HL-60/S4 treated with phorbol 12-myristate 13-acetate at 8.2 ng/mL for 4 days and 3 days (cell line): Measurements from ENCODE around the gene HTR3A.

Experiments used
- in situ Hi-C: fragments of 300-500 bp; cut with MboI; formaldehyde crosslinking; loops from 2 replicates; pipeline ENCODE4 v1.15.0; 2022; ENCODE audit warnings: low sequenced_read_pairs

The HTR3A gene

GRCh38 chr11:114015117-114015516 is 40.2 kb downstream of the HTR3A start:
- in situ Hi-C loops = no loop called here

- in situ Hi-C loops = no loop called here
Measured at GRCh38 chr11:114016986-114017385, 42.1 kb downstream of the HTR3A start.

DNA sequence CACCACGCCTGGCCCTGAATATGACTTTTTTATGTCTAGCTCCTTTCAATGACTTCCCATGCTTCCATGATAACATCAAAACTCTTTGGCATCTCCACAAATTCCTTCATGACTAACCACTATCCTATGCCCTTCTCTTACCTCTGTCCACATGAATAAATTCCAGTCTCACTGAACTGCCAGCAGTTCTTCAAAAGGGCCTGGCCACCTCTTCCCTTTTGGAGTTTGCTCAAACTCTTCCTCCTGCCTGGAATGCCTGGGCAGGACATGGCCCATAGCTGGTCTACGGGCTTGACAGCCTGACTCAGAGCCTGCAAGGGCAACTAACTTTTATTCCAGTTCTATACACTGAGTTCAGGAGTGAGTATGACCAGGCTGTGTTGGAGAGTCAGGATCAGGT is 42.8 kb downstream of the HTR3A start:
- in situ Hi-C loops = no loop called here

DNA sequence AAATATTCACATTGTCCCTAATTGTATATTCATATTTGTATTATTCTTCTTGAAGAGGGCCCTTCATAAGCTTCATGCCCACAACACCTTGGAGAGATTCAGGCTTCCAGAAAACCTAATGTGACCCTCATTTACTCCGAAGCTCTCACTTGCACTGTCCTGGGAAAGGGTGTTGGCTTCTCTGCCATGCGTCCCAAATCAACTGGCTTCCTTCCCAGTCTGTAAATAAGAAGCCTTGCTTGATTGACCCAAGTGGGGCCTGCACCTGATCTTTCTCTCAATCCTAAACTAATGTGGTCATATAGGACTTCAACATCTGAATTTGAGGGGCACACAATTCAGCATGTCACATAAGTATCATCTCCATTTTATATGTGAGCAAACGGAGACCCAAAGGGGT is 44.1 kb downstream of the HTR3A start:
- in situ Hi-C loops = no loop called here

GRCh38 chr11:114019574-114019973 is 44.7 kb downstream of the HTR3A start:
- in situ Hi-C loops = no loop called here

DNA sequence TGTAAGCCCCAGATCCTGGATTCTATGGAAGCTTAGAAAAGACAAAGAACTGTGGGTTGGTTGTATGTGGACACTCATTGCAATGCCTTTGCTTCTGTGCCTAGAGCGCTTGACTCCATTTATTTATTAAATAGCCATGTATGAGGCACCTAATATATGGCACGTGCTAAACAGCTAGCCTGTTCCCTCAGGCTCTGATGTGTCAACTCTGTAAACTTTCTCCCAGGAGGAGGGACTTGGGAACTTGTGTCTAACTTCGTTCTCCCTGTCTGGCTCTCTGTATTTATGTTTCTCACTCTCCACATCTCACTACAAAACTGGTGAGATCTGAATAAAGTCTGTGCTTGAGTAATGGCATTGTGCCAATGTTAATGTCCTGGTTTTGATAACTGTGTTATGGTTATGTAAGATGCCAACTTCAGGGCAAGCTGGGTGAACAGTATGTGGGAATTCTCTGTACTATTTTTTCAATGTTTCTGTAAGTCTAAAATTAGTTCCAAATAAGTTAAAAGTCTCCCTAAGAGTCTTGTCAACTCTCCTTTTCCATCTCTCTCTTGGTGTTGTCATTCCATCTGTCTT is 50.5 kb downstream of the HTR3A start:
- in situ Hi-C loops = no loop called here

DNA sequence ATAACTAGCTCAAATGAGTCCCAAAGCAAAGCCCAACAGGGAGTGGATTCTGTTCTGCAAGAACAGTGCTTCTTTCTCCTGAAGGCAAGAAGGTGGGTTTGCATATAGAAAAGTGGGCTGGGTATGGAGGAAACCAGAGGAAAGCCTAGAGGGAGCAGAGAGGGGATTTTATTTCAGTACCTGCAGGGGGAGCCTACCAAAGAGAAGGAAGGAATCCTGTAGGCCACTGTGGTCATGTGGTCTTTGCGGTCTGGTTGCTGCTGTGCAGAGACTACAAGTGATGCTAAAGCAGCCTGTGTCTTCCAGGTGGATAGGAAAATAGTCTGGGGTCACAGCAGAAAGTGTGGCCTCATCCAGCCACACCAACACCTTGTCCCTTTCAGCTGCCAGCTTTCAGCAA is 51.4 kb downstream of the HTR3A start:
- in situ Hi-C loops = no loop called here

DNA sequence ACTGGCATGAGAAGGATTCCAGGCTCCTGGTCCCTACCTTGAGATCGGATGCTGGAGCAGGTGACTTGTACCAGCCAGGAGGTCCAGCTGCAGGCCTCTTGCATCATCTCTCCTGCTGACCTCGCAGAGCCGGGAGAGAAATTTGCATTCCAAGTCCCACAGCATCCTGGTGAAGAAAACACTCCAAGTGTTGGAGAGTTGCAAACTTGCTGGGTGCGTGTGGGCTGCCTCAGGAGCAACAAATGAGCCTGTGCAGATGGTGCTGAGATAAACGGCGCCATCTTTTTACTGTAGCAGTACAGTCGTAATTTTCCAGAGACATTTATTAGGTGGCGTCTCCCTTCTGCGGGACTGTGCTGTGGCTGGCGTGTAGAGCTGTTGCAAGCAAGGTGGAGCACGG is 52.5 kb downstream of the HTR3A start:
- in situ Hi-C loops = no loop called here

DNA sequence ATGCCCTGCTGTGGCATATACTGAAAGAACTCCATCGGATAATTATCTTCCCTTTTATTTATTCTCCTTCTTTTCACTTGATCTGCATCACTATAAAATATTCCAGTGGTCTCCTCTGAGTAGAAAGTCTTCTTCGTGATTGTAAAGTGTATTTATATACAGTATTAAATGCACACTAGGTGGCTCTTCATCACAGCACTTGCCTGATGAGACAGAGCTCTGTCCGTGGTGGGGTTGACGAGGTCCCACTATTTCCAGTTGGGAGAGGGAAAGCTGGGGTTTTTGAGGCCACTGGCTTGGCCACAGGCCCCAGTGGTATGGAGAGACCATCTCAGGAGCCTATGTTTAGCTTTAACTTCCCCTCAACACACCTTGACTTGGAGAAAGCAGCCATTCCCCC is 53.0 kb downstream of the HTR3A start:
- in situ Hi-C loops = no loop called here

DNA sequence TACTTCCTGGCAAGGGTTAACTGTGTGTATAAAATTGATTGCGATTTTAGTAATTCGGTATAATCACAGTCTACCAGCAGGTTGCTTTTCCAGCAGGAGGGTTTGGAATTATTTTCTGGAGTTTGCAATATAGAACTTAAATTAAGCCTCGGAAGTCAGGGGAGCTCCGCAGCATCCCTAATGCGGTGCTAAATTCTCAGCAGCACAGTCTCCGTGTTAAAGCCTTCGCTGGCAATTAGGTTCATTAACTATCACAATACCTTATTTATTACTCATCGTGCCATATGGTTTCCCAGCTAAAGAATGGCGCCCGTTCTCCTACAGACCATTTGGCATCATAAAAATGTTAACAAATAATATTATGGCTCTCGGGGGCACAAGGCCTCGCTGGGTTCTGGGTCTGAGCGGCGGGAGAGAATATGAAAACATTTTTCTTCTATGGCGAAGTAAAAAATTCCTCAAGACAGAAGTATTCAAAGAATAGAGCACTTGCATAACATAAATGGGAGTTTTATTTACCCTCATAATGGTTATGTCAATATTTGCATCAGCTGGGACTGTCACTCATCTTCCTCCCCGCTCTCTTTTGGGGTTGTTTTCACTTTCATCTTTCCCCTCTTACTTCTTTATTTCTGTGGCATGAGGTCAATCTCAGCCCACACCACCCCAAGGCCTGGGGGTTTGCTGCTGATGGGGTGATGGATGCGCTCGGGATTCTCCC is 56.5 kb downstream of the HTR3A start:
- in situ Hi-C loops = no loop called here

GRCh38 chr11:114031967-114032320 is 57.0 kb downstream of the HTR3A start:
- in situ Hi-C loops = no loop called here

DNA sequence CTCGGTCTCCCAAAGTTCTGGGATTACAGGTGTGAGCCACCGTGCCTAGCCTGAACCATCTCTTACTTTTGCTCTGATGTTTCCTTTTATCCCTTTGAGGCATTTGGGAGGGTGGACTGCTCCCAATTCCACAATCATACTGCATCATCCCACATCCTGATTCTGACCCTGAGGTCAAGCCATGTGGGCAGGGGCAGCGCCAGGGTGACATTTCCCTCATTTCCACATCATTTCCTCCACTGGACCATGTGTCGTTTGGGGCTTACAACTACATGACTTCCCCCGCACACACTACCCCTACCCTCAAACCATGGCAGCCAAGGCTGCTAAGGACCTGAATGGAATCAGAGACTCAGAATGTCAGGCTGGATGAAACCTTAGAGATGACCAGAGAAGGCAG is 58.2 kb downstream of the HTR3A start:
- in situ Hi-C loops = no loop called here

- in situ Hi-C loops = no loop called here
Measured at GRCh38 chr11:114033572-114033971, 58.7 kb downstream of the HTR3A start.

GRCh38 chr11:114034956-114035355 is 60.0 kb downstream of the HTR3A start:
- in situ Hi-C loops = no loop called here

- in situ Hi-C loops = no loop called here
Measured at GRCh38 chr11:114036147-114036811, 61.4 kb downstream of the HTR3A start.

GRCh38 chr11:114036958-114037357 is 62.0 kb downstream of the HTR3A start:
- in situ Hi-C loops = no loop called here

DNA sequence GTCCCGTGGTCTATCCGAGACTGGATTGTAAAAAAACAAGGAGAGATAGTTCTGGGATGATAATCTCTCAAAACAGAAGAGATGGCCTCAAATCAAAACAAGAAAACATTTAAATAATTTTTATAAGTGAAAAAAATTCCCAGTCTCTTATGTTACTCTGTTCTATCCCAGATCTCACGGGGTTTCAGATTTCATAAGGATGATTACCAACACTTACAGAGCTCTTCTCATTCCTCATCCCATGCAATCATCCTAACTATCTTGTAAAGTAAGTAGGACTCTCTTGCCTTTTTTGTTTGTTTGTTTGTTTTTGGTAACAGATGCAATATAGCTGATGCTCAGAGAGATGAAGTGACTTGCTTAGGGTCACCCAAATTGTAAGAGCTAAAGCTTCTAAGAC is 64.6 kb downstream of the HTR3A start:
- in situ Hi-C loops = no loop called here
